Dermis blood vessel endothelial cell (primary cell): ENCODE data around the gene TGFBI. TPM values are rescaled to one million over a fixed set of nuclear protein-coding genes. Genes with fewer than 3 reads are reported as not detected.
A peak's percentile ranks its signal among the peaks of the same experiment; 100 is the strongest.

Experiments used
- DNase-seq: peaks from one replicate; pipeline ENCODE4 v3.0.0; 2010
- total RNA-seq: library from RNA; depleted of rRNA; stranded (reverse); fragments of >200 nt; gene quantifications from 2 replicates; pipeline ENCODE4 v1.2.3, GENCODE V29; 2014

TGFBI gene
- 3.9 and 9.5 TPM in 2 replicates for total RNA-seq

GRCh38 chr5:136028782-136029742 lies at the start of gene TGFBI:
TSS of gene TGFBI (plus strand) at chr5:136028988. CDS start at chr5:136029056, 68 bp downstream.
- DNase-seq: peak; percentile 73

- no peak for DNase-seq
Observed at GRCh38 chr5:135978993-135979392, 49.8 kb upstream of the TGFBI start.

GRCh38 chr5:135979510-135979909 lies 49.3 kb upstream of the TGFBI start:
- peak; percentile 53 for DNase-seq

GRCh38 chr5:135980620-135981019 lies 48.2 kb upstream of the TGFBI start:
- DNase-seq: no peak

DNA sequence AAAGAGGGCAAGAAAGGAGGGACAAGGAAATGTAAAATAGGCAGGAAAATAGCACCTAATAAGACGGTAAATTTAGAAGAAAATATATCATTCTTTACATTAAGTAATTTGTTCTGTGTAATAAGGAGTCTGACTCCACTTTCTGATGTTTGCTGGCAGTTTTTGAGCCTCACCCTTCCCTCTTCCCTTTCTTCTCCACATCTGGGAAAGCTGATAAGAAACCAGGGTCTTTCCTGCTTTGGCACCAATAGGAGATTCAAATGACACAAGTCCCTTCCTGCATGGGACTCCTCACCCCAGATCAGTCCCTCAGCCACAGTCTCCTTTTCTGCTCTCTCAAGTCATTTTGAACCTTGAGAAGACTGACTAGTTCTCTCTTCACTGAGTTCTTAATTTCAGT lies 42.8 kb upstream of the TGFBI start:
- DNase-seq: no peak

GRCh38 chr5:135986401-135986800 lies 42.4 kb upstream of the TGFBI start:
- no peak for DNase-seq

DNA sequence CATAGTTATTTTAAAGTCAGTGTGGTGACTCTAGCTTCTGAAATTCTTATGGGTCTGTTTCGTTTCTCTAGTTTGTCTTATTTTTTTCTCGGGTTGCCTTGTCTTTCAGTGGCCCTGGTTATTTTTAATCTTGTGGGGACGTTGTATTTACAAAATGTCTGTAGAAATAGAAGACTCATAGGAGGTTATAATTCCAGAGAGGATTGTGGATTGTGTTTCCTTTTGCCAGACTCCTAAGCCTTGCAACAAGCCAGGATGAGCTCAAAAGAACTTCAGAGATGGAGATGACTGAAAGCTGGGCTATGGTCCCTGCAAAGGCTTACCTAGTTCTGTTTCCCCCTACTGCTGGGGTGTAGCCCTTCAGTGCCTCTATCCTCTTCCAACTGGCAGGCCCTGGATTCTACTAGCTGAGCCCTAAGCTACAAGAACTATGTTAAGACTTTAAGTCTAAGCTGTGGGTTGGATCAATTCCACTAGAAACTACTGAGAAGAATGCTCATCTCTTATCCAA lies 41.8 kb upstream of the TGFBI start:
- no peak for DNase-seq

DNA sequence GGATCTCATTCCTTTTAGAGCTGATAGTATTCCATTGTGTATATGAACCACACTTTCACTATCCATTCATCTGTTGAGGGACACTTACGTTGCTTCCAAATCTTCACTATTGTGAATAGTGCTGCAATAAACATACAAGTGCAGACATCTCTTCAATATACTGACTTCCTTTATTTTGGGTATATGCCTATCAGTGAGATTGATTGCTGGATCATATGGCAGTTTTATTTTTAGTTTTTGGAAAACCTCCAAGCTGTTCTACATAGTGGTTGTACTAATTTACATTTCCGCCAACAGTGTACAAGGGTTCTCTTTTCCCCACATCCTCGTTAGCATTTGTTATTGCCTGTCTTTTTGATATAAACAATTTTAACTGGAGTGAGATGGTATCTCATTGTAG lies 40.2 kb upstream of the TGFBI start:
- DNase-seq: no peak

GRCh38 chr5:135989686-135990085 lies 39.1 kb upstream of the TGFBI start:
- no peak for DNase-seq

DNA sequence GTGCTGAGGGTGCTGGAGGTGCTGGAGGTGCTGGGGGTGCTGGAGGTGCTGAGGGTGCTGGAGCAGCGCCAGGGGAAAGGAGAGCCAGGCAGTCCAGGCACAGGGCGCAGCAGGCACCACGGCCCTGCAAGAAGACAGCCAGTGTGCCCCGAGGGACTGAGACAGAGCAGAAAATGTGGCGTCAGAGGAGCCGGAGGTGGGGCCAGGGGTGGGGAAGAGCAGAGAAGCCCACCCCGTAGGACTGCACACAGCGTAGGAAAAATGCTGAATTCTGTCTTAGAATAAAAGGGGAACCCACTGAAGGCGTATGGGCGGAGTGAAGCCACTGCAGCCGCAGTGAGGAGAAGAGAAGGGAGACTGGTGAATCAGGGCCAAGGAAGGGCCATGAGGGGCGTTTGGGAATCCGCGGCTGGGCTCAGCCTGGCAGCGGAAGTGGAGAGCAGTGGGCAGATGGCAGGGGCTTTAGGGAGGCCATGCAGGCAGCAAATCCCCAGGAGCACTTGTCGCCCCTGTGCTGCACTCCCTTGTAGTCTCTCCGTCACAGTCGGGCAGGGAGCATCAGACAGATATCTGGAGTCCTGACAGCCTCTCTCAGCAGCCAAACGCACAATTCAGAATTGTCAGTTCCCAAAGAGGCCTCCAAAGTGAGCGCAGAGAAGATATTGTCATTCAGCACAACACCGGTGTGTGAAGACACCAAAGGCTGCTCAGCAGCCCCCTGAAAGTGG lies 38.1 kb upstream of the TGFBI start:
- DNase-seq: no peak

DNA sequence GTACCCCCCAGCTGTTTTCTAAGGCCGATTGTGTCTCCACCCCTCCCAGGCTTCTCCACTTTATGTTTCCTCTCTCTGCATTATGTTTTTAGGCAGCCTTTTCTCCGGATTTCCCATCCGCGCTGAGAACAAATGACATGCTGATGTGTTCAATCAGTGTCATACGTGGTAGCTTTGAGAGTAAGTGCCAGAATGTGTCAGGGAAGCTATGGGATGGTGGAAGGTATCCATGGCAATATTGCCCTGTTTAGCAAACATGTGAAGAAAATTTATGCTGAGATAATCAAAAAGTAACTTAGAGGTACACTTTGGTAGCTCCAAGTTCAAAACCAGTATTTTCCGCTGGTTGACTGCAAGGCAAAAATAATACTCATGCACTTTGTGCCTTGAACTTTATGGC lies 37.4 kb upstream of the TGFBI start:
- peak; percentile 65 for DNase-seq

- DNase-seq: peak; percentile 60
Observed at GRCh38 chr5:135993335-135993879, 35.4 kb upstream of the TGFBI start.

DNA sequence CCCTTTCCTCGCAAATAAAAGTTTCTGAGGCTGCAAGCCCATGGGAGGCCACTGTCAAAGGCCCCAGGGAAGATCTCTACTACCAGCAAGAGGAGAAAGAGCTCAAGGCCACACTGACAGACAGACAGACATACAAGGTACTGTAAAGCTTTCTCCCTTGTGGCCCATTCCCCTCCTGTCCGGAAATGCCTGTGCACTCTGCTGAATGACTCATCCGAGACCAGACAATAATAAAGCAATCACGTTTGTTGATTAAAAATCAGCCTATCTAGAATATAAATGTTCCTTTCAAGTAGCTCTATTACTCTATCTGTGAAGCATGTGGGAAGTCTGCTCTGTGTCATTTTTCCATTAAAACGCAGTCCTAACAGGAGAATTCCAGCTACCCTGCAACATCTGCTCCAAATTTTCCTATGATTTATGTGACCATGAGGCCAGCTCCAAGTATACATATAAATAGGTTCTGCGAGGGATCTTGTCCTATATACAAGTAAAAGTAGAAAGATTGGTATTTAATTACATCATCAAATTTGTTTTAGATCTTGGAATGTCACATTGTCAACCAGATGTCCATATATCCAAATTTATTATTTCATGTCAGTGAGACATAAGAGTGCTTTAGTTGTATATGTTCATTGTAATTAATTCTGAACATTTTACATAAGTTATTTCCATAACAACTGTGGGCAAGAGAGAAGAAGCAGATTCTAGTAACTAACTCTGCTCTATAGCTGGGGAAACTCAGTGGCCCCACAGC lies 34.7 kb upstream of the TGFBI start:
- peak; percentile 67 for DNase-seq

DNA sequence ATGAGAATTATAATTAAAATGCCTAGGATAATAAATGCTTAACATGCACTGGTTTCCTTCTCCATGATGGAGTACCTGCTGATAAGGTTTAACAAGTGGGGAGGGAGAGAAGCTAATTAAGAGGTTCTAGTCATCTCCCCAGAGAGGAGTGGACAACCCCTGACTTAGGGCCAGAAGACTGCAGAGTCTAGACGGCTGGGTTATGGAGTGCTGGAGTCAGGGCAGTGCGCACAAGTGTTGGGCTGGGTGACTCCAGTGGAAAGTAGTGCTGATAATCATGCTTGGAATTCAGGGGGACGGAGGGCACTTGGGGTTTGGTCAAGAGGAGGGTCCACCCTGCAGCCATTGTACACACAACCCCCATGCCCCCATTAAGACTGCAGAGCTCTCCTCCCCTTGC lies 32.8 kb upstream of the TGFBI start:
- DNase-seq: no peak

DNA sequence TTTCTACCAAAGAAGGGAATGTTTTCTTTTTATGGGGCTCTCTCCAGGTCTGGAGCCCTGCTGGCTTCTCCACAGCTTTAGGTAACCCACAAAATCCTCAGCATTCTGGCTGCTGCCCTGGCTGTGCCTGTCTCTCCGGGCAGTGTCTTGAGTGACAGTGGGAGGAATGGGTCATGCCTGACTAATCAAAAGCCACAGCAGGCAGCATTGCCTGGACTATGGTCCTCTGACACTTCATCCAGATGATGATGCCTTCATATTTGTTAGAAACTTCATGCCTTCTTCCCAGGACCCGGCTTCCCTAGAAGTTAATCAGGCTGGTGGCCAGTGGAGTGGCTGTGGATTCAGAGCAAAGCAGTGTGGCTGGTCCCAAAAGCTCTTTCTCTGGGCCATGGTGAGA lies 32.2 kb upstream of the TGFBI start:
- no peak for DNase-seq

- DNase-seq: no peak
Observed at GRCh38 chr5:135997673-135998335, 31.0 kb upstream of the TGFBI start.

- DNase-seq: no peak
Observed at GRCh38 chr5:135998889-135999288, 29.9 kb upstream of the TGFBI start.

DNA sequence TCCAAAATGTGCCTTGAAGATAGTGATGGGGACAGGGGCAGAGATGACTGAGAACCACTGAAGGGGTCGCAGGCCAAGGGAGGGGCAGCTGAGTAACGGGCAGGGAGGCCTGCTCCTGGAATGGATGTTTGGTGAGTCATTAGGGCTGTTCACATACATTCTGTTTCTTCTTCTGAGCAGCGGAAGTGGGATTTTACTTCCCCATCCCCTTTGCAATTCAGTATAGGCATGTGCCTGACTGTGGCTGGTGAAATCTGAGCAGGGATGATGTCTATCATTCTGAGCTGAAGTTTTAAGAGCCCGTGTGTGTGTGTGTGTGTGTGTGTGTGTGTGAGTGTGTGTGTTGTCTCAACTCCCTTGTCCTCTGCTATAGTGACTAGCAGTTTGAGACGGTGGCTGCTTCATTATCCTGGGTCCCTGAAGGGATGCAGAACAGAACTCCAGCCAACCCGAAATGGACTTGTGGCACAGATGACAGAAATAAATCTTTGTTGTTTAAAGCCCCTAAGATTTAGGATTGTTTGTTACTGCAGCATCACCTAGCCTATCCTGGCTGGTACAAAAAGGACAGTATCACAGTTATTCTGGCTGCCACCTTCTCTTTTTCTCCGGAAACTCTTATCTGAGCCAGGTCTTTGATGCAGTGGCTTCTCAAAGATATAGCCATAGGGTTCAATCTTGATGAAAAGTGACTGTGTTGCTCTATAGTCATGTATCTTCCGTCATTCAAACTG lies 29.2 kb upstream of the TGFBI start:
- DNase-seq: peak; percentile 22

- no peak for DNase-seq
Observed at GRCh38 chr5:136000147-136000546, 28.6 kb upstream of the TGFBI start.

DNA sequence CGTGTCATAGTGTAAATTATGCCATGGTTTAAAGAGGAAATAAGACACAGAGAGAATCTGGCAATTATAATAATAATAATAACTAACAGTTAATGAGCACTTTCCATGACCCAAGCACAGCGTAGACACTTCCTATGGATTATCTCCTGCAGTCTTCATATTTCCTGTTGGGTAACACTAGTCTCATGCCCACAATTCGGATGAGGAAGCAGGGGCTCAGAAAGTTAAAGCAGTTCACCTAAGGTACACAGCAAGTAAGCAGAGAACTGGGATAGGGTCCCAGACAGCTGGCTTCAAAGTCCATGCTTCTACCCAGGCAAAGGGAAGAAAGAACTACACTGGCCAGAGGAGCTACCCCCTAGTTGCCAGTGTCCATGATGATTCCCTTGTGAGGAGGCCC lies 27.9 kb upstream of the TGFBI start:
- DNase-seq: no peak

DNA sequence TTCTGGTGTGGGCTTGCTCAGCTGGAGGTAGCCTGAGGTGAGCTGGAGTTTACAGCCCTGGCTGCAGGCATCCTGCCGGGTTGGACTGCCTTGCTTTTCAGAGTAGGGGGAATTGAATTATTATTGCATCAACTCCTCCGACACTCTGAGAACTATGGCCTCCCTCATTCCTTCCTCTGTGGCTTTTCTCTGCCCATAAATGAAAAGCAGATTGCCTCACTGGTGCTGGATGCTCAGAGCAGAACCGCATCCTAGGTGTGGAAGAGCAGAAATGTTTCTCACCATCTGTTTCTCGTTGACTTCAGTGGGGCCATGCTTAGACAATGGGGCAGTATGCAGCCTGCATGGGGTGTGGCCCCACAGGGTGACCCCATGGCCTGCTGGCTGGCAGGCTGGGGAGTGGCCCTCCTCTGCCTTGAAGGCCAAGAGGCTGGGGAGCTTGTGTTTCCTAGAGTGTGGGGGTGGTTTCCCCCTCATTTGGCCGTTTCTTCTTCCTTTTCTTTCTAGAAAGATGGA lies 27.3 kb upstream of the TGFBI start:
- no peak for DNase-seq
